ENCODE measurements around the gene SLC8B1. TPM values are rescaled to one million over a fixed set of nuclear protein-coding genes. Genes with fewer than 3 reads are reported as not detected.

The SLC8B1 gene
- total and polyA plus RNA-seq, 8 donors: 13.0 to 39.1 (median 19.7) TPM

- no peak for FAIRE-seq
- 74 to 82% methylated on average over 5 of the region's 5 CpGs for WGBS, 2 donors
- intact Hi-C loops (cut with DNase I): no loop called here
Observed at GRCh38 chr12:113328368-113328889, 6.5 kb downstream of the SLC8B1 start.

GRCh38 chr12:113326775-113327395 is 8.0 kb downstream of the SLC8B1 start:
- DNase-seq (no peak), ATAC-seq (peak in 1 of 4 donors; percentile 12), FAIRE-seq (no peak)
- Histone ChIP-seq H3K9me3 (no peaks in the 10 kb centered on the region), H3K27me3 (no peaks in the 10 kb centered on the region), H3K36me3 (peaks cover 0 to 7% (median 0%) of the 10 kb centered on the region in 3 donors), H3K27ac (no peak overlapping the region), H3K4me3 (no peak overlapping the region), H3K4me1 (peaks cover 0 to 3% (median 0%) of the 10 kb centered on the region in 3 donors)
- WGBS, 2 donors: 83 to 88% methylated on average over 4 of the region's 4 CpGs
- no peak for TF ChIP-seq CTCF (IDR thresholded peaks at IDR 0.05)
- intact Hi-C loops (cut with DNase I): no loop called here

More at GRCh38 chr12:113328368-113328889, 6.5 kb downstream of the SLC8B1 start:
- no peak for ATAC-seq
- peaks cover 0 to 7% (median 0%) of the 10 kb centered on the region in 3 donors for H3K36me3 ChIP-seq
- DNase-seq: peak in 1 of 6 donors; percentile 8
- no peak for TF ChIP-seq CTCF (IDR thresholded peaks at IDR 0.05)
- no peak overlapping the region for H3K27ac ChIP-seq
- no peaks in the 10 kb centered on the region for H3K9me3 ChIP-seq
- peaks cover 0 to 12% (median 0%) of the 10 kb centered on the region in 3 donors for H3K4me1 ChIP-seq
- H3K4me3 ChIP-seq: no peak overlapping the region
- no peaks in the 10 kb centered on the region for H3K27me3 ChIP-seq

GRCh38 chr12:113325916-113326315 is 9.0 kb downstream of the SLC8B1 start:
- FAIRE-seq: no peak

GRCh38 chr12:113322343-113322742 is 12.6 kb downstream of the SLC8B1 start:
- ATAC-seq: peak in 1 of 4 donors; percentile 29

More at GRCh38 chr12:113325916-113326315, 9.0 kb downstream of the SLC8B1 start:
- no peak overlapping the region for H3K4me3 ChIP-seq
- H3K36me3 ChIP-seq: peaks cover 0 to 5% (median 0%) of the 10 kb centered on the region in 3 donors
- H3K27me3 ChIP-seq: no peaks in the 10 kb centered on the region
- 22 to 28% methylated on average over 3 of the region's 3 CpGs for WGBS, 2 donors
- no peaks in the 10 kb centered on the region for H3K9me3 ChIP-seq
- no peak overlapping the region for H3K27ac ChIP-seq
- peaks cover 0 to 3% (median 0%) of the 10 kb centered on the region in 3 donors for H3K4me1 ChIP-seq
- peak in 2 of 6 donors; percentile 42 to 49 for DNase-seq
- no peak for TF ChIP-seq CTCF (IDR thresholded peaks at IDR 0.05)
- intact Hi-C loops (cut with DNase I): no loop called here
- peak in 3 of 4 donors; percentile 49 to 62 (median 52) for ATAC-seq

More at GRCh38 chr12:113322343-113322742, 12.6 kb downstream of the SLC8B1 start:
- DNase-seq (no peak), FAIRE-seq (no peak)
- peaks cover 0 to 3% (median 0%) of the 10 kb centered on the region in 3 donors for H3K4me1 ChIP-seq
- intact Hi-C loops (cut with DNase I): no loop called here
- H3K36me3 ChIP-seq: peaks cover 0 to 15% (median 0%) of the 10 kb centered on the region in 3 donors
- H3K4me3 ChIP-seq: no peak overlapping the region
- H3K27me3 ChIP-seq: no peaks in the 10 kb centered on the region
- H3K9me3 ChIP-seq: no peaks in the 10 kb centered on the region
- WGBS, 2 donors: 94 to 96% methylated on average over 2 of the region's 2 CpGs
- TF ChIP-seq CTCF (IDR thresholded peaks at IDR 0.05): no peak
- H3K27ac ChIP-seq: no peak overlapping the region
